GM23338 (cell line): Measurements from ENCODE around the gene TAOK1. TPM values are rescaled to one million over a fixed set of nuclear protein-coding genes. Genes with fewer than 3 reads are reported as not detected.

Experiments
- polyA plus RNA-seq: library from polyadenylated mRNA; unstranded; fragments of >200 nt; fragmentation: Nextera tagmentation; extraction: Ambion mirVana; gene quantifications from 2 replicates; pipeline ENCODE4 v1.2.1, GENCODE V29; 2016
- small RNA-seq: library from RNA; depleted of rRNA; stranded (forward); fragments of <200 nt; gene quantifications from one replicate; pipeline ENCODE3, GENCODE V24; 2014; ENCODE audit warnings: low replicate concordance
- total RNA-seq: library from RNA; depleted of rRNA; stranded (reverse); fragments of >200 nt; shearing (Covaris generic); gene quantifications from 2 replicates; pipeline ENCODE4 v1.2.3, GENCODE V29; 2014; rRNA removed

Gene TAOK1
- total and polyA plus RNA-seq, 2 experiments from 2014 or later, result 19.4 to 69.8 TPM

Small RNA genes within 50 kb of the gene (small RNA-seq; reads per million reads assigned to genes)
- gene RNU4-34P (not detected), gene RNU6-1034P (not detected), gene RNU6-711P (not detected)

Other genes starting within 250 kb of the TAOK1 start
- 23.9 and 37.5 TPM in 2 replicates for gene MYO18A, start 210.0 kb upstream of the TAOK1 start, total RNA-seq
- 16.7 and 18.3 TPM in 2 replicates for gene MYO18A, start 210.0 kb upstream of the TAOK1 start, polyA plus RNA-seq
- not detected in 2 replicates for gene CRYBA1, start 143.5 kb upstream of the TAOK1 start, total RNA-seq
- gene CRYBA1, start 143.5 kb upstream of the TAOK1 start, polyA plus RNA-seq, result not detected in 2 replicates
- 86.2 and 88.5 TPM in 2 replicates for gene NUFIP2, start 96.2 kb upstream of the TAOK1 start, total RNA-seq
- gene NUFIP2, start 96.2 kb upstream of the TAOK1 start, polyA plus RNA-seq, result 20.4 and 22.2 TPM in 2 replicates
- gene ABHD15, start 176.7 kb downstream of the TAOK1 start, total RNA-seq, result 2.5 and 2.6 TPM in 2 replicates
- gene ABHD15, start 176.7 kb downstream of the TAOK1 start, polyA plus RNA-seq, result 0.27 and 0.92 TPM in 2 replicates
- gene TP53I13, start 178.3 kb downstream of the TAOK1 start, total RNA-seq, result 28.6 and 38.9 TPM in 2 replicates
- gene TP53I13, start 178.3 kb downstream of the TAOK1 start, polyA plus RNA-seq, result 21.0 and 21.4 TPM in 2 replicates
- 48.2 and 60.9 TPM in 2 replicates for gene GIT1, start 199.3 kb downstream of the TAOK1 start, total RNA-seq
- 15.9 and 16.2 TPM in 2 replicates for gene GIT1, start 199.3 kb downstream of the TAOK1 start, polyA plus RNA-seq
- 55.0 and 57.4 TPM in 2 replicates for gene ANKRD13B, start 202.8 kb downstream of the TAOK1 start, total RNA-seq
- gene ANKRD13B, start 202.8 kb downstream of the TAOK1 start, polyA plus RNA-seq, result 8.2 and 9.6 TPM in 2 replicates
- 5.0 and 5.2 TPM in 2 replicates for gene CORO6, start 232.5 kb downstream of the TAOK1 start, total RNA-seq
- gene CORO6, start 232.5 kb downstream of the TAOK1 start, polyA plus RNA-seq, result 2.5 and 2.6 TPM in 2 replicates